ENCODE measurements around the gene PAQR6.

GRCh38 chr1:156229809-156230472, 17.9 kb downstream of the PAQR6 start:
- TF ChIP-seq, protein P1, sequence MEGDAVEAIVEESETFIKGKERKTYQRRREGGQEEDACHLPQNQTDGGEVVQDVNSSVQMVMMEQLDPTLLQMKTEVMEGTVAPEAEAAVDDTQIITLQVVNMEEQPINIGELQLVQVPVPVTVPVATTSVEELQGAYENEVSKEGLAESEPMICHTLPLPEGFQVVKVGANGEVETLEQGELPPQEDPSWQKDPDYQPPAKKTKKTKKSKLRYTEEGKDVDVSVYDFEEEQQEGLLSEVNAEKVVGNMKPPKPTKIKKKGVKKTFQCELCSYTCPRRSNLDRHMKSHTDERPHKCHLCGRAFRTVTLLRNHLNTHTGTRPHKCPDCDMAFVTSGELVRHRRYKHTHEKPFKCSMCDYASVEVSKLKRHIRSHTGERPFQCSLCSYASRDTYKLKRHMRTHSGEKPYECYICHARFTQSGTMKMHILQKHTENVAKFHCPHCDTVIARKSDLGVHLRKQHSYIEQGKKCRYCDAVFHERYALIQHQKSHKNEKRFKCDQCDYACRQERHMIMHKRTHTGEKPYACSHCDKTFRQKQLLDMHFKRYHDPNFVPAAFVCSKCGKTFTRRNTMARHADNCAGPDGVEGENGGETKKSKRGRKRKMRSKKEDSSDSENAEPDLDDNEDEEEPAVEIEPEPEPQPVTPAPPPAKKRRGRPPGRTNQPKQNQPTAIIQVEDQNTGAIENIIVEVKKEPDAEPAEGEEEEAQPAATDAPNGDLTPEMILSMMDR (IDR thresholded peaks at IDR 0.05): no peak
- no peak for TF ChIP-seq POLR2A (IDR thresholded peaks at IDR 0.05)

All from testis (tissue), 2 donors.